HG03378 (cell line): ENCODE measurements around the gene SCO1.
"Not testable (repeated sequence)": the region's sequence is repeated elsewhere in the genome, so short reads cannot be mapped to it uniquely, and the experiment has no call there.

Experiments used
- ATAC-seq: cut with Tn5 transposase; IDR thresholded peaks from one replicate; pipeline ENCODE4 v1.9.1; 2021; ENCODE audit warnings: mild to moderate bottlenecking, moderate library complexity; ENCODE audit not compliant: unreplicated experiment

The SCO1 gene

GRCh38 chr17:10697092-10698081 is at the start of gene SCO1, which contains the start of gene ADPRM:
Gene SCO1 (minus strand): TSS chr17:10697533. CDS start chr17:10697507, 26 bp downstream.
Gene ADPRM (plus strand): TSS chr17:10697594. CDS start chr17:10704927, 7,333 bp downstream.
- peak; percentile 93 for ATAC-seq

- no peak for ATAC-seq
Observed at GRCh38 chr17:10745231-10745630, 47.9 kb upstream of the SCO1 start.

DNA sequence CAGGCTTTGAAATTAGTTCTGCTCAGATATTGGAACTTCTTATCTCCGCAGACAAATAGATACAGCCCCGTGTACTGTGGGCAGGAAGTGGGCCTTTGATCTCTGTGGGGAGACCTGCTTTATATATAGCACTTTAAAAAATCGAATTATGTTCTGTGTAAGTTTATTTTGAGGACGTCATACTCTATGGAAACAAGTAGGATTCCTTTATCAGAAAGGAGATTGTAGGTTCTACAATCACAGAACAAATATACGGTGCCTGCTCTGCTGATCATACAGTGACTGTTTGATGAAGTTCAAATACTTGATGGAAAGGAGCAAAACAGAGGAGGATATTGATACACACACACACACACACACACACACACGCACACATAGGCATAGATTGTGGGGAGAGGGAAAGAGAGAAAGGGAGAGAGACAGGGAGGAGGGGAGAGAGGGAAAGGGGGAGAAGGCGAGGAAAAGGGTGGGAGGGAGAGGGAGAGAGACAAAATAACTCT is 47.2 kb upstream of the SCO1 start:
- no peak for ATAC-seq

GRCh38 chr17:10743316-10744009 is 46.1 kb upstream of the SCO1 start:
- ATAC-seq = no peak

GRCh38 chr17:10742431-10742830 is 45.1 kb upstream of the SCO1 start:
- no peak for ATAC-seq

DNA sequence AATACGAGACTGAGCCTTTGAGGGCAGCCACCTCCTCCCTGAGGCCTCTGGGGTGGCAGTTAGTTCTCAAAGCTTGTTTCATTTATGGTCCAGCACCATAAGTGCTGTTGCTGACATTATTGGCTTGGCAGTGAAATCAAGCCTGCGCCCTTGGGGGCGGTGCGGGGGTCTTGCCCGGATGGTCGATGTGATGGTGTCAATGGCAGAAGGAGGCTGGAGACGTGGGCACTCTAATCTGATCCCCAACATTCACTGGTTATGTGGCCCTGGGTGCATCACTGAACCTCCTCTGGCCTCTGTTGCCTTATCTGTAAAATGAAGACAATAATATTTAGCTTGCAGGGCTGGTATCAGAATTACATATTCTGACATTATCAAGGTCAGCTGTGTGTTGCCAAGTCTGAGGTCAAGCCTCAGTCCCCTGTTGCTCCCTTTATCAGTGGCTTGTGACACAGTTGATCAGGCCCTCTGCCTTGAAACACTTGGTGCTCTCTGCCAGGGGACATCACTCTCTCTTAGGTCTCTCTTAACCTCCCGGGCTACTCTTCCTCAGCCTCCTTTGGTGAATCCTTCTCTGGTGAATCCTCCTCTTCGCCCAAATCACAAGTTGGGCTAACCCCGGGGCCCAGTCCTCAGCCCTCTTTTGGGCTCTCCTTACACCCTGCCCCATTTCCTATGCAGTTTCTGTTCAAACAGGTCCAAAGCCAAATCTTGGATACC is 44.2 kb upstream of the SCO1 start:
- ATAC-seq = no peak

GRCh38 chr17:10739386-10739785 is 42.1 kb upstream of the SCO1 start:
- no peak for ATAC-seq

DNA sequence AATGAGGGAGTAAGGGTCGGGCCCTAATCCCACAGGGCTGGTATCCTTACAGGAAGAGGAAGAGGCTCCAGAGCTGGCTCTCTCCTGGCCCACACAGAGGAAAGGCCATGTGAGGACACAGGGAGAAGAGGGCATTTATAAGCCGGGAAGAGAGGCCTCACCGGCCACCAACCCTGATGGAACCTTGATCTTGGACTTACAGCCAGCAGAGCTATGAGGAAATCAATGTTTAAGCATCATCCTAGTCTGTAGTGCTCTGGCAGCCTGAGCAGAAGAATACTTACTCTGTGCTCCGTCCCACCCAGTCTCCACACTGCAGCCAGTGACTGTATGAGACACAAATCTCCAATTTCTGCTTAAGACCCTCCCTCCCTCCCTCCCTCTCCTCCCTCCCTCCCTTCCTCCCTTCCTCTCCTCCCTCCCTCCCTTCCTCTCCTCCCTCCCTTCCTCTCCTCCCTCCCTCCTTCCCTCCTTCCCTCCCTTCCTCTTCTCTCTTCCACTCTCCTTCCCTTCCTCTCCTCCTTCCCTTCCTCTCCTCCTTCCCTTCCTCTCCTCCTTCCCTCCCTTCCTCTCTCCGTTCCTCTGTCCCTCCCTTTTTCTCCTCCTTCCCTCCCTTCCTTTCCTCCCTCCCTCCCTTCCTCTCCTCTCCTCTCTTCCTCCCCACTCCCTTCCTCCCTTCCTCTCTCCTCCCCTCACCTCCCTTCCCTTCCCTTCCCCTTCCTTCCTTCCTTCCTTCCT is 41.4 kb upstream of the SCO1 start:
- no peak for ATAC-seq

GRCh38 chr17:10737736-10738135 is 40.4 kb upstream of the SCO1 start:
- no peak for ATAC-seq

- ATAC-seq = no peak
Observed at GRCh38 chr17:10737168-10737622, 39.9 kb upstream of the SCO1 start.

DNA sequence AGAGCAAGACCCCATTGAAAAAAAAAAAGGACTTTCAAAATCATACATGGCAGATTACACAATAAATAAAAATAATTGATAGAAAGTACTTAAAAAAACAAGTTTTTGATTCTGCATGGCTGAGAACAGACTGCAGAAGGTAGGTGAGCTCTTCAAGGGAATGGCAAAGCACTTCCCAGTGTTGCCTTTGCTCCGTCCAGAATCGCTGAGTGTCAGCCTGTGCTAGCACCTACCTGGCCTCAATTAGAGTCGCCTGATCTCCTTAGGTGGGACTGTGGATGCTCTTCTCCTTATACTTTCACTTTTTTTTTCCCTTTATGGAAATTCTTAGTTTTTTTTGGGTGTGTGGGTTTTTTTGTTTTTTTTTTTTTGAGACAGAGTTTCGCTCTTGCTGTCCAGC is 38.5 kb upstream of the SCO1 start:
- no peak for ATAC-seq

GRCh38 chr17:10735251-10735650 is 37.9 kb upstream of the SCO1 start:
- ATAC-seq = no peak

DNA sequence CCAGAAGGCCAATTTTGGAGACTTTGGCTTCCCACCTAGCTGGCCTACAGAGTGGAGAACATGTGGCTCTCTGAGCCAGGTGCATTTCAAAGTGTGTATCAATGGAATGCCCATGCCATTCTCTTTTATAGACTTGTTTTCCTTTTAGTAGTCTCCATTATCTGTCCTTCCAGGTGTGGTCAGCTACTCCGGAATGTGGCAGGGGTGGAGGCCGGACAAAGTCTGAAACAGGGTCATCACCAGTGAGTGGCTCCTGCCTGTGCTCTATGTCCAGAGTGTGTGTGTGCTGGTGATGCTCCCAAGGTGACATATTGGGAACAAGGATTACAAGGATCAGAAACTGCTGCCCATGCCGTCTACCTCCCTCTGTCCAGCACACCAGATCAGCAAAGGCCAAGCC is 36.3 kb upstream of the SCO1 start:
- no peak for ATAC-seq

GRCh38 chr17:10732121-10732520 is 34.8 kb upstream of the SCO1 start:
- ATAC-seq = not testable (repeated sequence)

- no peak for ATAC-seq
Observed at GRCh38 chr17:10731408-10731879, 34.1 kb upstream of the SCO1 start.

DNA sequence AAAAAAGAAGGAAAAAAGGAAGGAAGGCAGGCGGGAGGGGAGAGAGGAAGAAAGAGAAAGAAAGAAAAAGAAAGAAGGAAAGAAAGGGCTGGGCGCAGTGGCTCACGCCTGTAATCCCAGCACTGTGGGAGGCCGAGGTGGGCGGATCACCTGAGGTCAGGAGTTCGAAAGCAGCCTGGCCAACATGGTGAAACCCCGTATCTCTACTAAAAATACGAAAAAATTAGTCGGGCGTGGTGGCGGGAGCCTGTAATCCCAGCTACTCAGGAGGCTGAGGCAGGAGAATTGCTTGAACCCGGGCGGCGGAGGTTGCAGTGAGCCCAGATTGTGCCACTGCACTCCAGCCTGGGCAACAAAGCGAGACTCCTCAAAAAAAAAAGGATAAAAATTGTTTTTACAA is 32.9 kb upstream of the SCO1 start:
- not testable (repeated sequence) for ATAC-seq

DNA sequence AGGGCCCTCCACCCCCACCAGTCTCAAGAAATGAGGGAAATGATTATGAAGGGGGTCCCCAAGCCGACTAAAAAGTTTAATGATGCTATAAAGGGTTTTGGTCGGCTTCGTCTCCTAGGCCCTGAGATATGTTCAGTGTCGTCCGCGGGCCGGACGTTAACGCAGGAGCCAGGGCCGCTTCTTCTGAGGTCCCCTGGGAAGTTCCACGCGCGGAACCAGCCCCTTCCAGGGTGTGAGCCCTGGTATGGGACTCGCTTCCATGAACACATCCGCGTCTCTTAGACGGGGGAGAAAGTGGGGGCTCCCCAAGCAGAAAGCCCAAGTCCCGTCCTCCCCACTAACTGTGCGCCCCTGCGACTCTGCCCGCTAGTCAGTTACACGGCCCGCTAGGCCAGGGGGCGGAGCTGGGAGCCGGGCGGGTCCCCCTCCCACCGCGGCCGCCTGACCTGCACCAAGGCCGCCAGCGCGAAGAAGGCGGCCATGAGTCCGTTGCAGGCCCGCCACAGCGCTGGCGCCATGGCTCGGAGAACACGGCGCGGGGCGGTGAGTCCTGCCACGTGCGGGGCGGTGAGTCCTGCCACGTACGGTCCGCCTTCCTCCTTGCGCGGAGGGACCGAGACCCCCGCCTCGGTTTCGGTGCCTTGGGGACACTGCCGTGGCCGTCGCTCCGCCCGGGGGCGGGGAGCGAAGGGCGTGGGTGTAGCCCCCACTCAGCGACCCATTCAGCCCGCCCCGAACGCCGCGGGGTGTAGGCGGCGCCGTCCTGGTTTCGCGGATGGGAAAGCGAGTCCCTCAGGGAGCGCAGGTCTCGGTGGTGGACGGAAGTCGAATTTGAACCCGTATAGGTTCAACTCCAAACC is 32.2 kb upstream of the SCO1 start, which contains the start of gene TMEM220:
TSS of gene TMEM220 (minus strand) at position 690 of the 860 bp plus-strand sequence. CDS start at position 518, 172 bp downstream.
- no peak for ATAC-seq

DNA sequence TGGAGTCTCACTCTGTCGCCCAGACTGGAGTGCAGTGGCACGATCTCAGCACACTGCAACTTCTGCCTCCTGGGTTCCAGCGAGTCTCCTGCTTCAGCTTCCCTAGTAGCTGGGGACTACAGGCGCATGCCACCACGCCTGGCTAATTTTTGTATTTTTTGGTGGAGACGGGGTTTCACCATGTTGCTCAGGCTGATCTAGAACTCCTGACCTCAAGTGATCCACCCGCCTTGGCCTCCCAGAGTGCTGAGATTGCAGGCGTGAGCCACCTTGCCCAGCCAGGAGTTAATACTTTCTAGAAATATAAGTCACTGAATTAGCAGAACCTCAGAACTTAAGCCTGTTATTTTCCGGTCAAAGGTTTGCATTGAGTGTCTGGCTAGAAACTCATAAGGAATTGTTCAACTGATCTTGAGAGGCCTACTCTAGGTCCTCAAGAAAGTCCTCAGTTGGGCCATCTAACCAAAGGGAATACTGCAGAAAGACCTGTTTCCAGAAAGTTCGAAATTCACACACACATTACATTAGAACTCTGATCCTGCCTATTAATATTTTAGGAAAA is 31.1 kb upstream of the SCO1 start:
- ATAC-seq = no peak

DNA sequence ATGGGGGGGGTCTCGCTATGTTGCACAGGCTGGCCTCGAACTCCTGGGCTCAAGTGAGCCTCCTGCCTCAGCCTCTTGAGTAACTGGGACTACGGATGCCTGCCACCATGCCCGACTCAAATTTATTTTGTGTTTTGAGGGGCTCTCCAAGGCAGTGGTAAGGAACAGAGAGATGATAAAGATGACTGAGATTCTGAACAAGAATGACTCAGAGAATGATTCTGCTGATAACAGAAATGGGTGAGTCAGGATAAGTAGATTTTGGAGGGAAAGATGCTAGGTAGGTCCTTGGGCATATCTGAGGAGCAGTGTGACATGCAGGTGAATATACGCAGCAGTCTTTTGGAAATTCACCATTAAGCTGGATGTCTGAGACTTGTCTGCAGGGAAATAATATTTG is 29.9 kb upstream of the SCO1 start:
- no peak for ATAC-seq
